Muscle of back (tissue), 11 donors: Measurements from ENCODE around the gene DCTD. TPM values are rescaled to one million over a fixed set of nuclear protein-coding genes. Genes with fewer than 3 reads are reported as not detected.

Experiments
- DNase-seq, 3 donors: peaks; one replicate each; pipeline versions ENCODE4 v3.0.0 to v3.0.0-alpha.2; 2013
- polyA plus RNA-seq, 10 donors: library from polyadenylated mRNA; unstranded; fragments of 120-200 nt; gene quantifications; one replicate each; pipeline ENCODE4 v1.2.1, GENCODE V29; 2013; ENCODE audit not compliant: insufficient read length in 10 of 10

Gene DCTD
- polyA plus RNA-seq, 10 donors, result 58.9 to 80.7 (median 67.1) TPM

- DNase-seq, result no peak
These were observed 21.3 kb downstream of the DCTD start for GRCh38 chr4:182895791-182896292.

GRCh38 chr4:182894681-182895275 lies 22.4 kb downstream of the DCTD start:
- no peak for DNase-seq

DNA sequence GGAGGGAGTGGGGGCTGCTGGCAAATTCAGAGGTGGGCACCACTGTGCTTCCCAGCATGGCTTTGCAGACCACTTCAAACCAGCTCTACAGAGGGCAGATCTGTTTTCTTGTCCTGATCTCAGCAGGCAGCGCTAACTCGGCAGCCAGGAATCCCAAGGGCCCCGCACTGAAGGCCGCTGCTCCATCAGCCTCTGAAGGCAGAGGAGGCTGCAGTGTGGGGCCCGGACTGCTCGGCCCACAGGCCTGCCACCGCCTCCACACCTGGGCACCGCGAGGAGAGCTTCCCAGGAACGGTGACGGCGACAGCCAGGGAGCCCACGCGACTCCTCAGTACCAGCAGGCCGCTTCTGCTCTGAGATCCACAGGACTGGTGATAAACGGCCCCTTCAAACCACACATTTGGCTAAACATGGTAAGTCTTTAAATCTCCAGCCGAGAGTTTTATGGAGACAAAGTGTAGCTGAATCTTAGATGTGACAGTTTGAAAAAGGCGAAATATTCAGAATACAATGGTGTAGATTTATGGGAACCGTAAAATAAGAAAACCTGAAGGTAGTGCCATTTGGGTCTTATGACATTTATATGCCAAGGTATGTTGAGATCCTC lies 23.6 kb downstream of the DCTD start:
- no peak for DNase-seq

DNA sequence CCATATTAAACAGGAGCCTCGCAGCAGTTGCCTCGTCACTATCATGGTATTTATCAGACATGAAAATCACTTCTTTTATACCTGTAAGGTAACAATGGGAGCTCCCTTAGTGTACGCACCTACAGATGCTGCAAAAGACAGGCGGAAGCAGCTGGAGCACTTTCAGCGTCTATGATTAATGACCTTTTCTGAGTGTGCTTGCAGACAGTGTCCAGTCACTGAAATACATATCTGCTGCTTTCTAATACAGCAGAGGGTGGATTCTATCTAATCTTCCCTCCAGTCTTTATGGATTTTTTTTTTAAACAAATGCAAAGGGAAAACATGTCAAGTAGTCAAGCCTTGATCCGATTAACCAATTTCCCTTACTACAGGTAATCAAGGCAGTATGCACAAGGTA lies 24.1 kb downstream of the DCTD start:
- DNase-seq, result no peak

- DNase-seq, result no peak
These were observed 27.0 kb downstream of the DCTD start for GRCh38 chr4:182890202-182890601.

DNA sequence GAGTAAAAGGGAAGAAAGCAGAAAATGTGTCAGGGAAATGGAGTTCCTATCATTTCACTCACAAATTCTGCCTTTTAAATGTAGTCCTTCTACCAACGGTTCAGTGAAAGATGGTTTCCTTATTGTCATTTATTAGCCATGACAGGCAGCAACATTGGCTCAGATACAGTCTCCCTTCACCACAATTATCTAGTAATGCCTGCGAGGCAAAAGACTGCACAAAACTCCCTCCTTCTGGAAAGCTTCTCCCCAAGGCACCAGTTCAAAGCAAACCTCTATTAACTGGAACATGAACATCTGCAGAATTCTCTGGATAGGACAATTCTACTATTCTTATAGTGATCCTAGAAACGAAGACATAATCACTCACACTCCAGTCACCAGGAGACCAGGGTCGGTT lies 28.3 kb downstream of the DCTD start:
- DNase-seq, result no peak

DNA sequence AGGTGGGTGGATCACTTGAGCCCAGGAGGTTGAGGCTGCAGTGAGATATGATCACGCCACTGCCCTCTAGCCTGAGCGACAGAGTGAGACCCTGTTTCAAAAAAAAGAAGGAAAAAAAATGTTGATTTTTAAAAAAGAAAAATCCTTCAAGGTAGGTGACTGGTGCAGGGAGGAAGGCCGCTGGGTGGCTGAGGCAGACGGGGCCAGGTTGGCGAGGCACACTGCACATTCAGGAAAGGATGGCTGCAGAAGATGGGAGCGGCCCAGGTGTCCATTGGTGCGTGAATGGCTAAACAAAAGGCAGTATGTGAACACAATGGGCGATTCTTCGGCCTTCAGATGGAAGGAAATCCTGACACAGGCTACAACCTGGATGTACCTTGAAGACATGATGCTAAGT lies 30.4 kb downstream of the DCTD start:
- no peak for DNase-seq

DNA sequence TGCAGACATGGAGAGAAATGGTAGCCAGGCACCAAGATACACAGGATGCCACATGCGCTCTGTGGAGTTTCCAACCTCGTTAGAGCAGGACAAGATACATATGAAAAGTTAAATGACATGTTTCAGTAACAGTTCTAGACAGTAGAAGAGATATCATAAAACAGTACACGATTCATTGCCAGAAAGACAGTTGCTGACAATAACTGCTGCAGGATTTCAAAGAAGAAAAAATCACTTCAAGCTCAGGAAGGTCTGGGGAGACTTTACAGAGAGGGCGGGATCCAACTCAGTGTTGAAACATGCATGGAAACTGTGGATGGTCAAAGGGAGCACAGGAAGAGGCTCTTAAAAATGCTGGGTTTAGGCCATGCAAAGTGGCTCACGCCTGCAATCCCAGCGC lies 31.0 kb downstream of the DCTD start:
- DNase-seq, result peak; percentile 54 to 88 (median 61)

DNA sequence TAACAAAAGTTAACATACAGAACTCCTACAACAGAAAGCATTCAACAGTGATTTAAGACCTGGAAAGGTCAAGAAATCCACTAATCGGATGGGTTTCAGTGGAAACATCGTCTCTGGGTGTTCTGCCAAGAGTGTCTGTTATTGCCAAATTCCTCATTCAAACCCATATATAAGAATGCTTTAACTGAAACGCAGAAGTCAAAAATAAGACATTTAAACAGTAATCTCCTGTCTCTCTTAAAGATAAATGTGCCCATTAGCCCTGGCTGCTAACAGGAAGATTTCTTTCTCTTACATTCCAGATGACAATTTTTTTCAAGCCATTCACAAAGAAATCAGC lies 31.5 kb downstream of the DCTD start:
- peak; percentile 74 to 92 (median 86) for DNase-seq

GRCh38 chr4:182885022-182885737 lies 32.0 kb downstream of the DCTD start:
- peak in 1 of 3 donors; percentile 46 for DNase-seq

DNA sequence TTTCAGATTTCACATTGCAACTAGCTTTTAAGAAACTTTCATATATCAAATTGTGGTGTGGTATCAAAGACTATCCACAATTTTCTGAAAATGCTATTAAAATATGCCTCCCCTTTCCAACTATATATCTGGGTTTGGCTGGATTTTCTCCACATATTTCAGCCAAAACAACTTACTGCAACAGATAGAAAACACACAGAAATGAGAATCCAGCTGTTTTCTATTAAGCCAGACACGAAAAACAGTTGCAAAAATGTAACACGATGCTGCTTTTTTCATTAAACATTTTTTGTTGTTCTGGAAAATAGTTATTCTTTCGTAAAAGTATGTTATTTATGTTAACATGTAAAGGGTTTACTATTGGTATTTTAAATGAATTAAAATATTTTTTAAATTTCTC lies 33.1 kb downstream of the DCTD start:
- DNase-seq, result peak; percentile 62 to 90 (median 78)

GRCh38 chr4:182883351-182883750 lies 33.8 kb downstream of the DCTD start:
- DNase-seq, result no peak

DNA sequence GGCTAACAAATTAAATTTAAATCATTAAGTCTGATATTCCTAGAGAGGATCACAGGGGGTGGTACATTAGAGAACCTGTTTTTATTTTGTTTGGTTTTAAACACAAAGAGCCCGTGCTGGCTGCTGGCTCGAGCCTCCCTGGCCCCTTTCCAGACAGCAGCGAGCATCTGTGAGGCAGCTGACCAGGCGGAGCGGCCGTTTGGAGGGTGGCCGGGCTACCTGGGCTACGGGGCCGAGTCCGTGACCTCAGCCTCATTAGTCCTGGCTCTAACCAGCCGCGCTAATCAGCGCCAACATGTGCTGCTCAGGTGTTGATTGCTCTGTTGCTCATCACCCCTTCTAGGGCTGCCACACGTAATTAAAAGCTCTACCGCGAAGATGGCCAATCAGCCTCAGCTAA lies 35.3 kb downstream of the DCTD start:
- DNase-seq, result peak in 2 of 3 donors; percentile 23 to 72

GRCh38 chr4:182880387-182881356 lies 36.5 kb downstream of the DCTD start:
- DNase-seq, result peak in 2 of 3 donors; percentile 27 to 78

- no peak for DNase-seq
These were observed 37.3 kb downstream of the DCTD start for GRCh38 chr4:182879913-182880312.

DNA sequence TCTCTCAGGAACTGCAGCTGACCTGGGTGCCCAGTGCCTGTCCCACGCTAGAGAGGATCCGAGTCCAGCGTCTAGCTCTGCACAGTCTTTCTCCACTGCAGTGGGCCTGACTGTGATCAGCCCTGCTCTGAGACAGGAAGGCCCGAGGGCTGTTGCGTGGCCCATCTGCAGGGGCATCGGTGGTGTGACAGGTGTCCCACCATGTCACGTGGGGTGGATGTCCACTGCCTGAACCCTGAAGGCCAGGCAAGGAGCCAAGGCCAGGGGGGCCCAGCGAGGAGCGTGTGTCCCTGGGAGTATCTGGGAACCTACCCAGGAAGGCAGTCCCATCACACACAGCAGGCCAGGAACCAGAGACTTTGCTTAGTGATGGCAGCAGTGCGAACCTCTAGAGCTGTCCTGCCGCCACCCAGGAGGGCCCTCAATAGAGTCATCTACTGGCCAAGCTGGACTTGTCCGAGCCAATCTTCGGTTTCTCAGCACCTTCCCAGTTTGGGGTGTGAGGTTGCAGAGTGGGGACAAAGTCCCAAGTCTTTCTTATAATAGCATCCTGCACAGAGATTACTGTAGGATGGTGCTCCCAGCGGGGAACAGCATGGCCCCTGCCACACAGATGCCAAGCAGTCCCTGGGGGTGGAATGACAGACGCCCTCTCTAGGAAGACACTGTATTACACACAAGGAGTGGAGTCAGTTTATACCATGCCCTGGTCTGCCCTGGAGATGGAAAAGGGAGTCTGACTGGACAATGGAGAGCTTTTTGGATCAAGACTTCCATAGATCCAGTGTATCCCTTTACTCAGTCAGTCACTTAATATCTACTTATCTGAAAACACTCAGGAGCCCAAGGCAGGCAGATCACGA lies 38.3 kb downstream of the DCTD start:
- peak in 1 of 3 donors; percentile 42 for DNase-seq

DNA sequence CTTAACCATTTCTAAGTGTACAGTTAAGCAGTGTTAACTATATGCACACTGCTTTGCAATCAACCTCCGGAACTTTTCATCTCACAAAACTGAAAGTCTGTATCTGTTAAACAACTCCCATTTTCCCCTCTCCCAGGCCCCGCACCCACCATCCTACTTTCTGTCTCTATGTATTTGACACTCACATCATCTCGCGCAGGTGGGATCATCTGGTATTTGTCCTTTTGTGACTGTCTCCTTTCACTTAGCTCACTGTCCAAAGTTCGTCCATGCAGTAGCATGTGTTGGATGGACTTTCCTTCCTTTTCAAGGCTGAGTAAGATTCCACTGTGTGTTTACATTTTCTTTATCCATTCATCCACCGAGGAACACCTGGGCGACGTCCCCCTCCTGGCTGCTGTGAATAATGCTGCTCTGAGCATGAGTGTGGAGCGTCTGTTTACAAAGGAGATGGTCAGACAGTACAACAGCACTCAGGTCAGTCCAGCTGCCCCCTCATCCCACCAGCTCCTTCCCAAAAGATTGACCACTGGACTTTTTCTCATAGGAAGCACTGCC lies 39.8 kb downstream of the DCTD start:
- no peak for DNase-seq

GRCh38 chr4:182876427-182876826 lies 40.8 kb downstream of the DCTD start:
- no peak for DNase-seq

- DNase-seq, result no peak
These were observed 41.5 kb downstream of the DCTD start for GRCh38 chr4:182875453-182876405.
